SK-N-SH (cell line): ENCODE data around the gene SUGT1. TPM values are rescaled to one million over a fixed set of nuclear protein-coding genes. Genes with fewer than 3 reads are reported as not detected.

Source experiments
- CTCF ChIA-PET: fragments of 300-600, 350-600 bp; formaldehyde crosslinking; extraction: SDS; loops from one replicate; lab custom pipeline; 2021; lab: Yijun Ruan, JAX
- POLR2A ChIA-PET: fragments of 350-600 bp; sonication (Branson Sonifier 250); formaldehyde crosslinking; extraction: SDS; loops from one replicate; lab custom pipeline; 2020; ENCODE audit warnings: antibody characterized with exemption, inconsistent platforms; lab: Yijun Ruan, JAX
- DNase-seq: peaks from one replicate; pipeline ENCODE4 v3.0.0; 2012
- H2AFZ ChIP-seq: fragments of 200-600 bp; sonication (generic); 2 replicates; pipeline ENCODE4 v1.8.1; 2016; ENCODE audit warnings: antibody characterized with exemption, mild to moderate bottlenecking, low read depth
- H3F3A ChIP-seq: fragments of 200-600 bp; sonication (generic); replicated peaks from 2 replicates; pipeline ENCODE3; 2016; ENCODE audit warnings: antibody characterized with exemption, mild to moderate bottlenecking; ENCODE audit not compliant: insufficient read depth
- H3K27ac ChIP-seq, 2 experiments: fragments of 200-500 bp in 1 of 2; fragments of 200-600 bp in 1 of 2; sonication (Bioruptor generic) in 1 of 2; sonication (generic), shearing (Covaris generic) in 1 of 2; 2 replicates each; pipeline versions ENCODE4 v1.5.1 to v1.6.1; 2014 to 2016; ENCODE audit warnings: low read depth in 2 of 2, inconsistent platforms in 1 of 2, low read length in 1 of 2, mild to moderate bottlenecking in 1 of 2, mixed read lengths in 1 of 2
- H3K27me3 ChIP-seq: fragments of 200-600 bp; sonication (generic), shearing (Covaris generic); 2 replicates; pipeline ENCODE4 v1.6.1; 2016; ENCODE audit warnings: mixed run types; ENCODE audit not compliant: insufficient read depth
- H3K36me3 ChIP-seq, 2 experiments: fragments of 200-500 bp in 1 of 2; fragments of 200-600 bp in 1 of 2; sonication (Bioruptor generic) in 1 of 2; sonication (generic) in 1 of 2; replicated peaks in 1 of 2; 2 replicates each; pipeline versions ENCODE3 to v1.5.1; 2014 to 2016; ENCODE audit warnings: low read length in 1 of 2, mild to moderate bottlenecking in 1 of 2; ENCODE audit not compliant: insufficient read depth in 2 of 2, control insufficient read depth in 1 of 2
- H3K4me1 ChIP-seq, 2 experiments: fragments of 200-500 bp in 1 of 2; fragments of 200-600 bp in 1 of 2; sonication (Bioruptor generic) in 1 of 2; sonication (generic), shearing (Covaris generic) in 1 of 2; 2 replicates each; pipeline versions ENCODE4 v1.5.1 to v1.6.1; 2014 to 2016; ENCODE audit warnings: low read depth in 1 of 2, low read length in 1 of 2, mixed run types in 1 of 2; ENCODE audit not compliant: insufficient read depth in 2 of 2, control insufficient read depth in 1 of 2
- H3K4me2 ChIP-seq: fragments of 200-600 bp; sonication (generic), shearing (Covaris generic); 2 replicates; pipeline ENCODE4 v1.6.1; 2017; ENCODE audit warnings: mixed run types
- H3K4me3 ChIP-seq, 2 experiments: fragments of 200-500 bp in 1 of 2; fragments of 200-600 bp in 1 of 2; sonication (Bioruptor generic) in 1 of 2; sonication (generic), shearing (Covaris generic) in 1 of 2; 2 replicates each; pipeline versions ENCODE4 v1.5.1 to v1.8.1; 2014 to 2016; ENCODE audit warnings: low read depth in 2 of 2, inconsistent platforms in 1 of 2, low read length in 1 of 2, mild to moderate bottlenecking in 1 of 2, mixed read lengths in 1 of 2, moderate library complexity in 1 of 2
- H3K79me2 ChIP-seq: fragments of 200-600 bp; sonication (generic); 2 replicates; pipeline ENCODE4 v1.8.1; 2017; ENCODE audit warnings: mild to moderate bottlenecking; ENCODE audit not compliant: insufficient read depth
- H3K9ac ChIP-seq: fragments of 200-600 bp; sonication (generic); 2 replicates; pipeline ENCODE4 v1.6.1; 2017; ENCODE audit warnings: mixed run types
- H3K9me2 ChIP-seq: fragments of 200-600 bp; sonication (generic); 2 replicates; pipeline ENCODE4 v1.6.1; 2017; ENCODE audit warnings: mixed run types
- H3K9me3 ChIP-seq: fragments of 200-600 bp; sonication (generic); 2 replicates; pipeline ENCODE4 v1.6.1; 2017; ENCODE audit warnings: mixed run types, mild to moderate bottlenecking, moderate library complexity
- H4K20me1 ChIP-seq: fragments of 200-600 bp; sonication (generic); 2 replicates; pipeline ENCODE4 v1.6.1; 2017; ENCODE audit warnings: mild to moderate bottlenecking, mixed run types; ENCODE audit not compliant: insufficient read depth
- EZH2phosphoT487 ChIP-seq: fragments of 200-600 bp; sonication (generic); IDR thresholded peaks from 2 replicates; pipeline ENCODE4 v1.6.1; 2017; ENCODE audit warnings: low read depth, mixed run types, mild to moderate bottlenecking, antibody characterized with exemption, moderate library complexity, borderline replicate concordance
- FOSL2 ChIP-seq: IDR thresholded peaks from 2 replicates; pipeline ENCODE4 v1.4.0; 2012; ENCODE audit warnings: low read depth, mild to moderate bottlenecking, moderate library complexity, borderline replicate concordance
- FOXJ3 ChIP-seq: sonication (generic); formaldehyde crosslinking; IDR thresholded peaks from 2 replicates; pipeline ENCODE4 v1.5.1; 2020; ENCODE audit warnings: mild to moderate bottlenecking, missing genetic modification reagents
- GABPA ChIP-seq: IDR thresholded peaks from 2 replicates; pipeline ENCODE4 v1.4.0; 2012; ENCODE audit warnings: low read depth, mild to moderate bottlenecking
- MXI1 ChIP-seq: IDR thresholded peaks from 2 replicates; pipeline ENCODE4 v1.6.1; 2012; ENCODE audit warnings: mild to moderate bottlenecking, low read depth, low read length, improper control_type of control experiment
- RCOR1 ChIP-seq: fragments of 150-350 bp; IDR thresholded peaks from 2 replicates; pipeline ENCODE4 v1.6.1; 2017; ENCODE audit warnings: antibody characterized with exemption, low read length
- REST ChIP-seq: IDR thresholded peaks from 2 replicates; pipeline ENCODE4 v1.6.1; 2012; ENCODE audit warnings: mild to moderate bottlenecking, low read depth, low read length, moderate library complexity
- SIN3A ChIP-seq: IDR thresholded peaks from 2 replicates; pipeline ENCODE4 v1.6.1; 2012; ENCODE audit warnings: low read depth, mild to moderate bottlenecking, low read length, moderate library complexity, borderline replicate concordance
- TCF12 ChIP-seq: IDR thresholded peaks from 2 replicates; pipeline ENCODE4 v1.4.0; 2012
- USF1 ChIP-seq: IDR thresholded peaks from 2 replicates; pipeline ENCODE4 v1.4.0; 2012; ENCODE audit warnings: low read depth, borderline replicate concordance
- ZBTB33 ChIP-seq: IDR thresholded peaks from 2 replicates; pipeline ENCODE4 v1.4.0; 2012; ENCODE audit warnings: low read depth, borderline replicate concordance
- WGBS: methylation state at CpG from one replicate; pipeline ENCODE4 v1.1.6; 2017; ENCODE audit warnings: low lambda C conversion rate; 5-methylcytosine and 5-hydroxymethylcytosine counted together
- polyA plus RNA-seq, 3 experiments: library from polyadenylated mRNA; depleted of rRNA; stranded (reverse); fragments of >200 nt; gene quantifications; 2 replicates each; pipeline ENCODE4 v1.2.3, GENCODE V29; 2012

The SUGT1 gene
- polyA plus RNA-seq, 1 of the 3 experiments (the other 2 are of a cell fraction), result 18.6 TPM

GRCh38 chr13:52734075-52734623 is 81.5 kb downstream of the SUGT1 start:
- DNase-seq, result no peak
- no peaks in the 10 kb centered on the region for H3K79me2 ChIP-seq
- H2AFZ ChIP-seq, result no peak overlapping the region
- no peak overlapping the region for H3K9ac ChIP-seq
- CTCF ChIA-PET, result interaction anchor here (0.8 to 1.8 kb wide), 4 partner anchors 9 to 111 kb away, joined by 3 to 5 read pairs (median 4); partner anchors contain the start of gene SUGT1
- no peaks in the 10 kb centered on the region for H3K36me3 ChIP-seq
- no peak for TF ChIP-seq FOSL2
- TF ChIP-seq EZH2phosphoT487, result no peak
- no peak for TF ChIP-seq ZBTB33
- TF ChIP-seq MXI1, result no peak
- no peak for TF ChIP-seq TCF12
- TF ChIP-seq REST, result no peak
- TF ChIP-seq FOXJ3, result no peak
- TF ChIP-seq SIN3A, result no peak
- H4K20me1 ChIP-seq, result no peaks in the 10 kb centered on the region
- H3K4me3 ChIP-seq, result no peak overlapping the region
- no peaks in the 10 kb centered on the region for H3F3A ChIP-seq
- WGBS, result 44% methylated on average over 4 of the region's 4 CpGs
- H3K27me3 ChIP-seq, result no peaks in the 10 kb centered on the region
- no peaks in the 10 kb centered on the region for H3K9me3 ChIP-seq
- POLR2A ChIA-PET, result no interaction called here
- H3K4me1 ChIP-seq, result peaks cover 0 to 8% of the 10 kb centered on the region in 2 experiments; a peak in 2 of 4 replicates
- no peak overlapping the region for H3K27ac ChIP-seq
- no peak overlapping the region for H3K4me2 ChIP-seq
- no peaks in the 10 kb centered on the region for H3K9me2 ChIP-seq

- CTCF ChIA-PET, result interaction anchor here (1.4 kb wide), 1 partner anchor 232 kb away, joined by 3 read pairs; no protein-coding TSS in a partner anchor
- DNase-seq, result no peak
- no peak overlapping the region for H3K4me3 ChIP-seq
- no peak overlapping the region for H3K4me2 ChIP-seq
- H2AFZ ChIP-seq, result no peak overlapping the region
- peaks cover 0 to 8% of the 10 kb centered on the region in 2 experiments; a peak in 2 of 4 replicates for H3K4me1 ChIP-seq
- POLR2A ChIA-PET, result no interaction called here
- WGBS, result 50% methylated on average over 2 of the region's 2 CpGs
- H3F3A ChIP-seq, result no peaks in the 10 kb centered on the region
- H3K9ac ChIP-seq, result no peak overlapping the region
- no peaks in the 10 kb centered on the region for H3K27me3 ChIP-seq
- no peaks in the 10 kb centered on the region for H3K36me3 ChIP-seq
- H4K20me1 ChIP-seq, result no peaks in the 10 kb centered on the region
- H3K9me3 ChIP-seq, result no peaks in the 10 kb centered on the region
- H3K79me2 ChIP-seq, result no peaks in the 10 kb centered on the region
- H3K9me2 ChIP-seq, result no peaks in the 10 kb centered on the region
- no peak overlapping the region for H3K27ac ChIP-seq
- no peak for TF ChIP-seq FOXJ3
- no peak for TF ChIP-seq GABPA
- TF ChIP-seq USF1, result no peak
- no peak for TF ChIP-seq REST
- TF ChIP-seq ZBTB33, result no peak
- no peak for TF ChIP-seq RCOR1
Observed at GRCh38 chr13:52736891-52737290, 84.3 kb downstream of the SUGT1 start.
